Gastroesophageal sphincter (tissue), 4 donors: ENCODE data around the gene PHF2. TPM values are rescaled to one million over a fixed set of nuclear protein-coding genes. Genes with fewer than 3 reads are reported as not detected.
"Not testable (repeated sequence)": the region's sequence is repeated elsewhere in the genome, so short reads cannot be mapped to it uniquely, and the experiment has no call there.

Experiments used
- ATAC-seq: fragments of 150-250 bp; one replicate; pipeline ENCODE4 v1.9.1; 2016; ENCODE audit warnings: mild to moderate bottlenecking, moderate library complexity
- H3K27ac ChIP-seq, 4 donors: fragments of 200-600 bp; sonication (generic) in 3 of 4; 1 replicate in 3 of 4; 2 replicates in 1 of 4; pipeline ENCODE4 v1.5.1; 2016 to 2019
- H3K27me3 ChIP-seq: fragments of 200-600 bp; sonication (generic); one replicate; pipeline ENCODE4 v1.5.1; 2019
- H3K36me3 ChIP-seq, 2 donors: fragments of 200-600 bp; sonication (generic); one replicate each; pipeline ENCODE4 v1.5.1; 2019; ENCODE audit warnings: control low read depth in 1 of 2
- H3K4me1 ChIP-seq, 3 donors: fragments of 200-600 bp; sonication (generic); 1 replicate in 2 of 3; 2 replicates in 1 of 3; pipeline ENCODE4 v1.5.1; 2016 to 2019; ENCODE audit warnings: control low read depth in 2 of 3
- H3K4me3 ChIP-seq, 2 donors: fragments of 200-600 bp; sonication (generic); one replicate each; pipeline ENCODE4 v1.5.1; 2019; ENCODE audit warnings: mild to moderate bottlenecking in 1 of 2, moderate library complexity in 1 of 2
- H3K9me3 ChIP-seq, 3 donors: fragments of 200-600 bp; sonication (generic); one replicate each; pipeline ENCODE4 v1.5.1; 2017 to 2019; ENCODE audit warnings: control low read depth in 2 of 3
- EP300 ChIP-seq: sonication (generic); formaldehyde crosslinking; IDR thresholded peaks from one replicate; pipeline ENCODE4 v1.6.1; 2017; ENCODE audit warnings: antibody characterized with exemption, mild to moderate bottlenecking
- POLR2A ChIP-seq, 2 donors: fragments of 450-650 bp; IDR thresholded peaks; one replicate each; pipeline ENCODE4 v1.6.1; 2017; ENCODE audit warnings: antibody characterized with exemption in 2 of 2, mild to moderate bottlenecking in 2 of 2, moderate library complexity in 1 of 2
- POLR2AphosphoS5 ChIP-seq: sonication (generic); formaldehyde crosslinking; IDR thresholded peaks from one replicate; pipeline ENCODE4 v1.6.1; 2017; ENCODE audit warnings: antibody characterized with exemption
- WGBS, 2 donors: methylation state at CpG; one replicate each; pipeline ENCODE4 v1.1.5; 2018; ENCODE audit warnings: low coverage in 1 of 2; 5-methylcytosine and 5-hydroxymethylcytosine counted together
- total RNA-seq, 4 donors: library from RNA; depleted of rRNA; stranded (reverse); fragments of >200 nt; gene quantifications; one replicate each; pipeline ENCODE4 v1.1.0, GENCODE V29; 2016
- TF ChIP-seq, protein P1 (sequence below), 4 experiments: fragments of 200-600 bp in 2 of 4; fragments of 450-650 bp in 2 of 4; sonication (generic) in 1 of 4; IDR thresholded peaks; one replicate each; pipeline ENCODE4 v1.5.1; 2017 to 2019; ENCODE audit warnings: antibody characterized with exemption in 4 of 4, mild to moderate bottlenecking in 2 of 4, moderate library complexity in 2 of 4

Gene PHF2
- total RNA-seq, 4 donors from 2014 or later = 37.2 to 51.2 (median 39.2) TPM

DNA sequence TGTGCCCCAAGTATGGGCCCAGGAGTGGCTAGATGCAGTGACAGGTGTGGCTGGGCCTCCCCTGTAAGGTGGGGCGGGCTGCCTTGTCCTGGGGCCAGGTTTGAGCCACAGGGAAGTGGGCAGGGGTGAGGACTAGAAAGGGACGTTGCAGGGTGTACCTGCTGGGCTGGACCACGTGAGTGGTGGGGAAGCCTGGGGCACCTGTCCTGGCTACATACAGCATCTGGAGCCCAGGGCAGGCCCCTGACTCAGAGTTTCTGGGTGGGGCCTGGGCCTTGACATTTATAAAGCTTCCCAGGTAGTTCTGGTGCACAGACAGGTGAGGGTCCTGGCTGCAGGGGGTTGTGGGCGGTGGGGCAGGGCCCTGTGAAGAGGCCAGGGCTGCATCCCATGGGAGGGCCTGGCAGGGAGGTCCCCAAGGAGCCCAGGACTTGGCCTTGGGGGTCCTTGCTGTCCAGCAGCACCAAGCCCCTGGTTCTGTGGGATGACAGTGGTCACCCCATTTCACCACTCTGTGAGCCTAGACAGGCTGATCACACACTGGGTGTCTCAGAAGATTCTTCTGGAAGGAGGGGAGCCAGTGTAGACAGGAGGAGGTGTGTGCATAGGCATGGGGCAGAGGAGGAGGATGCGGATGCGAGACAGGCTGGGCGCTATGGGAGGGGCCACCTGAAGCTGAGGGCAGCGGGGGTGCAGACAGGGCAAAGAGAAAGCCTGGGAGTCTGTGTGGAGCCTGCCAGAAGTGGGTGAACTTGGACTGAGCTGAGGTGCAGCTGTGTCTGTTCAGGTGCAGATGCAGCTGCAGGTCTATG lies 94.0 kb downstream of the PHF2 start:
- H3K4me3 ChIP-seq = no peak overlapping the region
- H3K27ac ChIP-seq = no peak overlapping the region
- H3K9me3 ChIP-seq = no peaks in the 10 kb centered on the region
- TF ChIP-seq, protein P1, sequence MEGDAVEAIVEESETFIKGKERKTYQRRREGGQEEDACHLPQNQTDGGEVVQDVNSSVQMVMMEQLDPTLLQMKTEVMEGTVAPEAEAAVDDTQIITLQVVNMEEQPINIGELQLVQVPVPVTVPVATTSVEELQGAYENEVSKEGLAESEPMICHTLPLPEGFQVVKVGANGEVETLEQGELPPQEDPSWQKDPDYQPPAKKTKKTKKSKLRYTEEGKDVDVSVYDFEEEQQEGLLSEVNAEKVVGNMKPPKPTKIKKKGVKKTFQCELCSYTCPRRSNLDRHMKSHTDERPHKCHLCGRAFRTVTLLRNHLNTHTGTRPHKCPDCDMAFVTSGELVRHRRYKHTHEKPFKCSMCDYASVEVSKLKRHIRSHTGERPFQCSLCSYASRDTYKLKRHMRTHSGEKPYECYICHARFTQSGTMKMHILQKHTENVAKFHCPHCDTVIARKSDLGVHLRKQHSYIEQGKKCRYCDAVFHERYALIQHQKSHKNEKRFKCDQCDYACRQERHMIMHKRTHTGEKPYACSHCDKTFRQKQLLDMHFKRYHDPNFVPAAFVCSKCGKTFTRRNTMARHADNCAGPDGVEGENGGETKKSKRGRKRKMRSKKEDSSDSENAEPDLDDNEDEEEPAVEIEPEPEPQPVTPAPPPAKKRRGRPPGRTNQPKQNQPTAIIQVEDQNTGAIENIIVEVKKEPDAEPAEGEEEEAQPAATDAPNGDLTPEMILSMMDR (IDR thresholded peaks at IDR 0.05) = no peak
- no peak for TF ChIP-seq POLR2AphosphoS5
- no peak for TF ChIP-seq POLR2A (IDR thresholded peaks at IDR 0.05)
- no peak for TF ChIP-seq EP300
- WGBS, 2 donors = 84 to 86% methylated on average over 4 of the region's 8 CpGs
- peaks cover 0 to 55% of the 10 kb centered on the region in 2 donors for H3K36me3 ChIP-seq
- ATAC-seq = peak; percentile 31
- no peaks in the 10 kb centered on the region for H3K4me1 ChIP-seq
- H3K27me3 ChIP-seq = no peaks in the 10 kb centered on the region

- no peak for ATAC-seq
- no peaks in the 10 kb centered on the region for H3K27me3 ChIP-seq
- no peaks in the 10 kb centered on the region for H3K9me3 ChIP-seq
- no peaks in the 10 kb centered on the region for H3K4me1 ChIP-seq
- no peak overlapping the region for H3K4me3 ChIP-seq
- no peak overlapping the region for H3K27ac ChIP-seq
- H3K36me3 ChIP-seq = peaks cover 0 to 55% of the 10 kb centered on the region in 2 donors
- TF ChIP-seq POLR2A (IDR thresholded peaks at IDR 0.05) = no peak
- TF ChIP-seq POLR2AphosphoS5 = no peak
- no peak for TF ChIP-seq EP300
- TF ChIP-seq, protein P1 (IDR thresholded peaks at IDR 0.05) = no peak
- WGBS, 2 donors = 100% methylated on average over 1 to 2 of the region's 2 CpGs
These were observed 94.6 kb downstream of the PHF2 start for GRCh38 chr9:93671020-93671338.

- H3K9me3 ChIP-seq, H3K4me3 ChIP-seq, ATAC-seq, H3K27me3 ChIP-seq, H3K4me1 ChIP-seq, H3K27ac ChIP-seq: not testable (repeated sequence)
- peaks cover 0 to 55% of the 10 kb centered on the region in 2 donors for H3K36me3 ChIP-seq
- WGBS, 2 donors = 80 to 98% methylated on average over 1 to 2 of the region's 2 CpGs
These were observed 96.1 kb downstream of the PHF2 start for GRCh38 chr9:93672330-93673020.

DNA sequence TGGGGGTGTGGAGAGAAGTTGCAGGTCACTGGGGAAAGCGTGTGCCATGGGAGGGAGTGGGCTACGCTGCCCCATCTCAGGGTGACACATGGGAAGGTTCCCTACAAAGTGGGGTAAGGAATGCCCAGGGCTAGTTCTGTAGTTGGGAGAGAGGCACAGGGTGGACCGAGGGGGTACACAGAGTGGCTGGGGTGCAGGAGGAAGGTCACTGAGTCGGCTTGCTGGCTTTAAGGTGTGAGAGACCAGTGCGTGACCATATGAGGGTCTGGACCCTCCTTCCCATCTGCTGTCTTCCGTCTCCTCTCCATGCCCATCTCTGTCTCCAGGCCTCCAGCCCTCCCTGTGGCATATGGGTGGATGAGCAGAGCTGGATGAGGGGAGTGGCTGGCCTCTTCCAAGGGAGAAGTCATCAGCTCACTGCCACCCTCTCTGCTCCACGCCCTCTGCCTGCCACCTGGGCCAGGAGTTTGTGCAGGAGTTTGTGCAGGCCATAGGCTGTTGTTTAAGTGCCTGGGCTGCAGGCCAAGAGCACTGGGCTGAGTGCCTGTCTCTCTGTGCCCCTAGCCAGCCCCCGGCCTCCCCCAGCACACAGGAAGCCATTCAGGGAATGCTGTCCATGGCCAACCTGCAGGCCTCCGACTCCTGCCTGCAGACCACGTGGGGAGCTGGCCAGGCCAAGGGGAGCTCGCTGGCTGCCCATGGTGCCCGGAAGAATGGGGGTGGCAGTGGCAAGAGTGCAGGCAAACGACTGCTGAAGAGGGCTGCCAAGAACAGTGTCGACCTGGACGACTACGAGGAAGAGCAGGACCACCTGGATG lies 96.8 kb downstream of the PHF2 start:
- TF ChIP-seq POLR2AphosphoS5 (no peak), EP300 (no peak), POLR2A (IDR thresholded peaks at IDR 0.05) (no peak)
- TF ChIP-seq, protein P1 (IDR thresholded peaks at IDR 0.05) = no peak
- Histone ChIP-seq H3K4me3 (no peak overlapping the region), H3K9me3 (no peaks in the 10 kb centered on the region), H3K4me1 (no peaks in the 10 kb centered on the region), H3K27ac (no peak overlapping the region), H3K27me3 (no peaks in the 10 kb centered on the region), H3K36me3 (peaks cover 0 to 55% of the 10 kb centered on the region in 2 donors)
- no peak for ATAC-seq
- WGBS, 2 donors = 68 to 77% methylated on average over 9 to 11 of the region's 16 CpGs

DNA sequence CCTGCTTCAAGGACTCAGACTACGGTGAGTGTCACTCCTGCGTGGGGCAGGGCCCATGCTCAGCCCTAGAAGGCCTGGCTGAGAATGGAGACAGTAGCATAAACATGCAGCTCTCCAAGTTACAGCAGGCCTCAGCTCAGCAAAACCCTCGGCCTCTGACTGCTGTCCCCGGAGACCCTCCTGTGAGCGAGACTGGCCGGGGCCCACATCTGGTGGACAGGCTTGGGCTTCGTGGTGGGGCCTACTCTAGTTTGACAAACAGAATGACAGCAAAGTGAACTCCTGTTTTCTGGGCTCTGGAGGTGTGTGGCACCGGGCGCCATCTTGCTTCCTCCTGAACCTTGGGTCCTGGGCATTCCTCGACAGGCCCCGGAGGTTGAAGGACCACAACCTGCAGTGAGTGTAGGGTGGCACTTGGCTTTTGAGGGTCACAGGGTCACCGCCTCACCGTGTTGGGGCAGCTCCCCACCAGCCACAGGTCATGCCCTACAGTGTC lies 97.5 kb downstream of the PHF2 start:
- H3K4me1 ChIP-seq = no peaks in the 10 kb centered on the region
- peaks cover 0 to 56% of the 10 kb centered on the region in 2 donors for H3K36me3 ChIP-seq
- ATAC-seq = no peak
- WGBS, 2 donors = 89% methylated on average over 2 of the region's 13 CpGs; no CpG with 5 or more reads in 1 of the 2 donors
- no peak overlapping the region for H3K4me3 ChIP-seq
- H3K9me3 ChIP-seq = no peaks in the 10 kb centered on the region
- TF ChIP-seq EP300 (no peak), POLR2A (IDR thresholded peaks at IDR 0.05) (no peak), POLR2AphosphoS5 (no peak)
- TF ChIP-seq, protein P1 (IDR thresholded peaks at IDR 0.05) = no peak
- H3K27ac ChIP-seq = no peak overlapping the region
- no peaks in the 10 kb centered on the region for H3K27me3 ChIP-seq
